ENCODE measurements around the gene RNF223. TPM values are rescaled to one million over a fixed set of nuclear protein-coding genes. Genes with fewer than 3 reads are reported as not detected.
A peak's percentile ranks its signal among the peaks of the same experiment; 100 is the strongest.

The RNF223 gene
- total RNA-seq, 1 donor from 2014 or later = not detected

GRCh38 chr1:1041873-1042272 is 32.2 kb downstream of the RNF223 start:
- Mint-ChIP-seq H3K27me3 (ENCODE audit: unreplicated experiment) (peaks cover 17% of the 10 kb centered on the region), H3K4me1 (ENCODE audit: low read depth, unreplicated experiment) (peaks cover 15% of the 10 kb centered on the region), H3K36me3 (ENCODE audit: unreplicated experiment) (peaks cover 4% of the 10 kb centered on the region), H3K27ac (ENCODE audit: unreplicated experiment) (no peak overlapping the region), H3K9me3 (ENCODE audit: unreplicated experiment) (peaks cover 14% of the 10 kb centered on the region), H3K4me3 (ENCODE audit: unreplicated experiment) (no peak overlapping the region)
- no peak for DNase-seq
- no peak for TF ChIP-seq CTCF (IDR thresholded peaks at IDR 0.05; ENCODE audit: partially characterized antibody, unreplicated experiment)

- Mint-ChIP-seq H3K4me3 (ENCODE audit: unreplicated experiment) (no peak overlapping the region), H3K36me3 (ENCODE audit: unreplicated experiment) (peaks cover 4% of the 10 kb centered on the region), H3K9me3 (ENCODE audit: unreplicated experiment) (peaks cover 14% of the 10 kb centered on the region), H3K27me3 (ENCODE audit: unreplicated experiment) (peaks cover 19% of the 10 kb centered on the region), H3K27ac (ENCODE audit: unreplicated experiment) (no peak overlapping the region), H3K4me1 (ENCODE audit: low read depth, unreplicated experiment) (peaks cover 17% of the 10 kb centered on the region)
- DNase-seq = no peak
- TF ChIP-seq CTCF (IDR thresholded peaks at IDR 0.05; ENCODE audit: partially characterized antibody, unreplicated experiment) = no peak
Measured at GRCh38 chr1:1041092-1041523, 33.0 kb downstream of the RNF223 start.

DNA sequence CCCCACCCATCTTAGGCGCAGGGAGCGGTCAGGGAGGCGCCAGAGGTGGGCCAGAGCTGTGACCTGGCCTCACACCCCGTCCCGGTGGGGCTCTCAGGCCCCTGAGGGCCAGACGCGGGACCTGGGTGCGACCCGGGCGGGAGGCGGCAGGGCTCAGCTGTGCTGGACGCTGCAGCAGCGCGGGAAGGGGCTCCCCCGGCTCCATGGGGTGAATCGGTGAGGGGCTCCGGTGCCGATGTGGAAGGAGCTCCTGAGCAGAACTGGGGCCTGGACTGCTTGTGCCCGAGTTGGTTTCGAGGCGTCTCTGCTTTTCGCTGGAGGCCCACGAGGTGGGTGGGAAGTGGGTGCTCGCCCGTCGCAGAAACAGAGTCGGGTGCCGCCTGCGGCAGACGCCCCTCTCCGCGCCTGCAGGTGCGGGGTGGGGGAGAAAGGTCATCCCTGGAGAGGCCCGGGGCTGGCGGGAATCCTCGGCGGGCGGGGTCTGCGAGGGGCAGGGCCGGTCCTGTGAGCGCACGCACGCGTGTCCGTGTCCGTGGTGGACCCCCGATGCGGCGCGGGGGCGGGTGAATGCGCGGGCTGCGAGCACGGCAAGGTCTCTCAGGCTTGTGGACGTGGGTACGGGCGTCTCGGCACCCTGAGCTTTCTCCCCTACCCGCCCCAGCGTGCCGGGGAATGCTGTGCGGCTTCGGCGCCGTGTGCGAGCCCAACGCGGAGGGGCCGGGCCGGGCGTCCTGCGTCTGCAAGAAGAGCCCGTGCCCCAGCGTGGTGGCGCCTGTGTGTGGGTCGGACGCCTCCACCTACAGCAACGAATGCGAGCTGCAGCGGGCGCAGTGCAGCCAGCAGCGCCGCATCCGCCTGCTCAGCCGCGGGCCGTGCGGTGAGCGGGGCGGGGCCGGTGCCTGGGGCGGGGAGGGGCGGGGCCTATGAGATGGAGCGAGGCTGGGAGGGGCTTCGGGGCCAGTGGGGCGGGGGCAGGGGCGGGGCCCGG is 33.8 kb downstream of the RNF223 start:
- Mint-ChIP-seq H3K27ac (ENCODE audit: unreplicated experiment) (peak overlapping the region; percentile 87), H3K27me3 (ENCODE audit: unreplicated experiment) (peaks cover 20% of the 10 kb centered on the region), H3K9me3 (ENCODE audit: unreplicated experiment) (peaks cover 19% of the 10 kb centered on the region), H3K4me3 (ENCODE audit: unreplicated experiment) (peak overlapping the region; percentile 84), H3K36me3 (ENCODE audit: unreplicated experiment) (peaks cover 4% of the 10 kb centered on the region), H3K4me1 (ENCODE audit: low read depth, unreplicated experiment) (peaks cover 21% of the 10 kb centered on the region)
- no peak for TF ChIP-seq CTCF (IDR thresholded peaks at IDR 0.05; ENCODE audit: partially characterized antibody, unreplicated experiment)
- DNase-seq = peak; percentile 85

- Mint-ChIP-seq H3K27ac (ENCODE audit: unreplicated experiment) (peak overlapping the region; percentile 87), H3K27me3 (ENCODE audit: unreplicated experiment) (peaks cover 16% of the 10 kb centered on the region), H3K4me3 (ENCODE audit: unreplicated experiment) (peak overlapping the region; percentile 84), H3K36me3 (ENCODE audit: unreplicated experiment) (no peaks in the 10 kb centered on the region), H3K9me3 (ENCODE audit: unreplicated experiment) (peaks cover 16% of the 10 kb centered on the region), H3K4me1 (ENCODE audit: low read depth, unreplicated experiment) (peaks cover 21% of the 10 kb centered on the region)
- DNase-seq = no peak
- no peak for TF ChIP-seq CTCF (IDR thresholded peaks at IDR 0.05; ENCODE audit: partially characterized antibody, unreplicated experiment)
Measured at GRCh38 chr1:1039145-1039910, 34.8 kb downstream of the RNF223 start.
